ENCODE results near the gene DEFB132.

The DEFB132 gene

GRCh38 chr20:297098-297924 is 39.8 kb downstream of the DEFB132 start, which contains the start of gene ZCCHC3:
Gene ZCCHC3, plus strand, starts transcription at chr20:297570. Its CDS starts 17 bp downstream, at chr20:297587.
- peak; percentile 66 to 82 (median 72) for DNase-seq (ENCODE audit: low read depth in 3 of 3)

GRCh38 chr20:297925-298775 is 40.6 kb downstream of the DEFB132 start:
- peak in 2 of 3 experiments; percentile 13 to 44 for DNase-seq (ENCODE audit: low read depth in 3 of 3)

GRCh38 chr20:298776-299391 is 41.4 kb downstream of the DEFB132 start:
- no peak for DNase-seq (ENCODE audit: low read depth in 3 of 3)

- DNase-seq (ENCODE audit: low read depth in 3 of 3), result no peak
Observed at GRCh38 chr20:300345-300990, 42.9 kb downstream of the DEFB132 start.

GRCh38 chr20:301886-302848 is 44.6 kb downstream of the DEFB132 start:
- DNase-seq (ENCODE audit: low read depth in 3 of 3), result no peak

GRCh38 chr20:305745-306144 is 48.2 kb downstream of the DEFB132 start:
- DNase-seq (ENCODE audit: low read depth in 3 of 3), result no peak

- DNase-seq (ENCODE audit: low read depth in 3 of 3), result no peak
Observed at GRCh38 chr20:308427-309038, 51.0 kb downstream of the DEFB132 start.

- DNase-seq (ENCODE audit: low read depth in 3 of 3), result no peak
Observed at GRCh38 chr20:309306-309840, 51.8 kb downstream of the DEFB132 start.

- DNase-seq (ENCODE audit: low read depth in 3 of 3), result peak; percentile 69 to 89 (median 71)
Observed at GRCh38 chr20:309841-310644, 52.5 kb downstream of the DEFB132 start.

- no peak for DNase-seq (ENCODE audit: low read depth in 3 of 3)
Observed at GRCh38 chr20:310645-311044, 53.1 kb downstream of the DEFB132 start.

Data from stimulated activated CD4-positive, alpha-beta T cell treated with anti-CD3 and anti-CD28 coated beads, TNF-alpha, amount 100 ng/mL, for 24 hours (primary cell).